ENCODE data around the gene SLC22A3.
"Not testable (repeated sequence)": the region's sequence is repeated elsewhere in the genome, so short reads cannot be mapped to it uniquely, and the experiment has no call there.

SLC22A3 gene

GRCh38 chr6:160348223-160349019 is at the start of gene SLC22A3:
Gene SLC22A3 (plus strand): TSS chr6:160348378. CDS start chr6:160348420, 42 bp downstream.
- no peak for DNase-seq

- no peak for DNase-seq
Observed at GRCh38 chr6:160299559-160299958, 48.6 kb upstream of the SLC22A3 start.

- DNase-seq: no peak
Observed at GRCh38 chr6:160300076-160300695, 48.0 kb upstream of the SLC22A3 start.

- DNase-seq: no peak
Observed at GRCh38 chr6:160301339-160301738, 46.8 kb upstream of the SLC22A3 start.

GRCh38 chr6:160302431-160303082 is 45.6 kb upstream of the SLC22A3 start:
- DNase-seq: not testable (repeated sequence)

- DNase-seq: no peak
Observed at GRCh38 chr6:160303806-160304205, 44.4 kb upstream of the SLC22A3 start.

GRCh38 chr6:160305926-160306713 is 42.1 kb upstream of the SLC22A3 start:
- DNase-seq: no peak

GRCh38 chr6:160309718-160310117 is 38.5 kb upstream of the SLC22A3 start:
- DNase-seq: no peak

GRCh38 chr6:160312900-160313299 is 35.3 kb upstream of the SLC22A3 start:
- no peak for DNase-seq

- no peak for DNase-seq
Observed at GRCh38 chr6:160315310-160315709, 32.9 kb upstream of the SLC22A3 start.

GRCh38 chr6:160316261-160316660 is 31.9 kb upstream of the SLC22A3 start:
- DNase-seq: no peak

GRCh38 chr6:160319246-160319645 is 28.9 kb upstream of the SLC22A3 start:
- no peak for DNase-seq

GRCh38 chr6:160321729-160322505 is 26.3 kb upstream of the SLC22A3 start:
- DNase-seq: no peak

GRCh38 chr6:160327981-160328380 is 20.2 kb upstream of the SLC22A3 start:
- no peak for DNase-seq

GRCh38 chr6:160328447-160328846 is 19.7 kb upstream of the SLC22A3 start:
- no peak for DNase-seq

- no peak for DNase-seq
Observed at GRCh38 chr6:160329188-160329587, 19.0 kb upstream of the SLC22A3 start.

- no peak for DNase-seq
Observed at GRCh38 chr6:160330619-160331018, 17.6 kb upstream of the SLC22A3 start.

GRCh38 chr6:160331204-160331603 is 17.0 kb upstream of the SLC22A3 start:
- no peak for DNase-seq

GRCh38 chr6:160331753-160332152 is 16.4 kb upstream of the SLC22A3 start:
- DNase-seq: no peak

- DNase-seq: no peak
Observed at GRCh38 chr6:160333101-160333500, 15.1 kb upstream of the SLC22A3 start.

- DNase-seq: no peak
Observed at GRCh38 chr6:160333841-160334240, 14.3 kb upstream of the SLC22A3 start.

GRCh38 chr6:160336200-160336599 is 12.0 kb upstream of the SLC22A3 start:
- DNase-seq: no peak

Data from NCI-H2171 treated with DMSO at 0.1 percent for 48 hours (cell line).